Esophagus muscularis mucosa (tissue), 4 donors: Measurements from ENCODE around the gene PIGL. TPM values are rescaled to one million over a fixed set of nuclear protein-coding genes. Genes with fewer than 3 reads are reported as not detected.
"Not testable (repeated sequence)": the region's sequence is repeated elsewhere in the genome, so short reads cannot be mapped to it uniquely, and the experiment has no call there.

Experiments used
- DNase-seq: peaks from one replicate; pipeline ENCODE4 v3.0.0-alpha.2; 2017; ENCODE audit errors: extremely low spot score
- H3K27ac ChIP-seq, 4 donors: fragments of 200-600 bp; sonication (generic); replicated peaks in 1 of 4; 1 replicate in 3 of 4; 2 replicates in 1 of 4; pipeline ENCODE4 v1.5.1; 2016 to 2019; ENCODE audit warnings: mild to moderate bottlenecking in 1 of 4
- H3K27me3 ChIP-seq, 4 donors: fragments of 200-600 bp; sonication (generic); one replicate each; pipeline versions ENCODE4 v1.5.1 to v1.6.0; 2016 to 2019
- H3K36me3 ChIP-seq, 4 donors: fragments of 200-600 bp; sonication (generic); one replicate each; pipeline ENCODE4 v1.5.1; 2016 to 2019
- H3K4me1 ChIP-seq, 4 donors: fragments of 200-600 bp; sonication (generic); one replicate each; pipeline ENCODE4 v1.5.1; 2016 to 2019
- H3K4me3 ChIP-seq, 4 donors: fragments of 200-600 bp; sonication (generic); 1 replicate in 2 of 4; 2 replicates in 2 of 4; pipeline ENCODE4 v1.5.1; 2016 to 2019; ENCODE audit warnings: mild to moderate bottlenecking in 4 of 4, moderate library complexity in 1 of 4
- H3K9me3 ChIP-seq, 4 donors: fragments of 200-600 bp; sonication (generic); 1 replicate in 3 of 4; 2 replicates in 1 of 4; pipeline ENCODE4 v1.5.1; 2016 to 2019
- EP300 ChIP-seq: sonication (generic); formaldehyde crosslinking; IDR thresholded peaks from one replicate; pipeline ENCODE4 v1.6.1; 2017; ENCODE audit warnings: antibody characterized with exemption
- POLR2A ChIP-seq: fragments of 450-650 bp; IDR thresholded peaks from one replicate; pipeline ENCODE4 v1.6.1; 2017; ENCODE audit warnings: antibody characterized with exemption, moderate library complexity, mild to moderate bottlenecking, low read depth
- POLR2AphosphoS5 ChIP-seq, 2 donors: sonication (generic); formaldehyde crosslinking; IDR thresholded peaks; one replicate each; pipeline ENCODE4 v1.6.1; 2017; ENCODE audit warnings: antibody characterized with exemption in 2 of 2
- WGBS: methylation state at CpG from one replicate; pipeline ENCODE4 v1.1.5; 2018; 5-methylcytosine and 5-hydroxymethylcytosine counted together
- intact Hi-C: fragments of 100-400 bp; cut with DNase I; formaldehyde crosslinking; loops from one replicate; pipeline ENCODE4 v1.15.1; 2023
- total RNA-seq, 4 donors: library from RNA; depleted of rRNA; stranded (reverse); fragments of >200 nt; gene quantifications; one replicate each; pipeline versions ENCODE4 v1.1.0 to v1.2.1, GENCODE V29; 2016
- TF ChIP-seq, protein P1 (sequence below), 3 experiments: fragments of 200-600 bp in 2 of 3; fragments of 450-650 bp in 1 of 3; sonication (generic) in 2 of 3; IDR thresholded peaks; one replicate each; pipeline ENCODE4 v1.5.1; 2017 to 2019; ENCODE audit warnings: antibody characterized with exemption in 3 of 3, mild to moderate bottlenecking in 2 of 3, moderate library complexity in 1 of 3

PIGL gene
- total RNA-seq, 4 donors from 2014 or later = 10.0 to 21.7 (median 16.5) TPM

DNA sequence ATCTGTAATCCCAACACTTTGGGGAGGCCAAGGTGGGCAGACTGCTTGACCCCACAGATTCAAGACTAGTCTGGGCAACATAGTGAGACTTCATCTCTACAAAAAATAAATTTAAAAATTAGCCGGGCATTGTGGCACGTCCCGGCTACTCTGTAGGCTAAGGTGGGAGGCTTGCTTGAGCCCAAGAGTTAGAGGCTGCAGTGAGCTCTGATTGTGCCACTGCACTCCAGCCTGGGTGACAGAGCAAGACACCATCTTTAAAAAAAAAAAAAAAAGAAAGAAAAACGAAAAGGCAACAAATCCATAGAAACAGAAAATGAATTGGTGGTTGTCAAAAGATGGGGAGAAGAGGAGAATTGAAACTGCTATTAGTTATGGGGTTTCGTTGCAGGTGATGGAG, 29.4 kb upstream of the PIGL start:
- peaks cover 0 to 54% (median 23%) of the 10 kb centered on the region in 4 donors for H3K36me3 ChIP-seq
- DNase-seq = no peak

DNA sequence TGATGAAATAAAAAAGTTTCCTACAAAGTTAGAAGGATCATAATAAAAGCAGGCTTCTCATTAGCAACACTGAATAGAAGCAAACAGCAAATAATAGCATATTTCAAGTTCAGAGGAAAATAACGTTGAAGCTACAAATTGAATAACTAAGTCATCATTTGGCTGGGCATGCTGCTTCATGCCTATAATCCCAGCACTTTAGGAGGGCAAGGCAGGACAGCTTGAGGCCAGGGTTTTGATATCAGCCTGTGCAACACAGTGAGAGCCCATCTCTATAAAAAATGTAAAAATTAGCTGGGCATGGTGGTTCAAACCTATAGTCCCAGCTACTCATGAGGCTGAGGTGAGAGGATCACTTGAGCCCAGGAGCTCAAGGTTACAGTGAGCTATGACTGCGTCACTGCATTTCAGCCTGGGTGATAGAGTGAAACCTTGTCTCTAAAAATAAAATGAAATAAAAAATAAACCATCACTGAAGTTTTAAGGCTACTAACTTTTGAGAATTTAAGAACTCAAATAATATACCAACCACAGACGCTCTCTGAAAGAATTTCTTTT, 27.1 kb upstream of the PIGL start:
- H3K4me3 ChIP-seq = no peak overlapping the region
- peaks cover 8 to 26% (median 22%) of the 10 kb centered on the region in 4 donors for H3K4me1 ChIP-seq
- WGBS = 72% methylated on average over 3 of the region's 3 CpGs
- no peak for DNase-seq
- no peak for TF ChIP-seq POLR2A
- TF ChIP-seq POLR2AphosphoS5 (IDR thresholded peaks at IDR 0.05) = no peak
- TF ChIP-seq EP300 = no peak
- H3K36me3 ChIP-seq = peaks cover 3 to 65% (median 34%) of the 10 kb centered on the region in 4 donors
- intact Hi-C loops = no loop called here
- no peaks in the 10 kb centered on the region for H3K27me3 ChIP-seq
- H3K9me3 ChIP-seq = no peaks in the 10 kb centered on the region
- H3K27ac ChIP-seq = no peak overlapping the region

More for the DNA sequence above, 29.4 kb upstream of the PIGL start:
- Histone ChIP-seq H3K27ac (no peak overlapping the region), H3K4me1 (peaks cover 8 to 26% (median 20%) of the 10 kb centered on the region in 4 donors), H3K27me3 (no peaks in the 10 kb centered on the region), H3K9me3 (no peaks in the 10 kb centered on the region), H3K4me3 (no peak overlapping the region)
- intact Hi-C loops = no loop called here
- WGBS = 89% methylated on average over 5 of the region's 5 CpGs
- TF ChIP-seq, protein P1, sequence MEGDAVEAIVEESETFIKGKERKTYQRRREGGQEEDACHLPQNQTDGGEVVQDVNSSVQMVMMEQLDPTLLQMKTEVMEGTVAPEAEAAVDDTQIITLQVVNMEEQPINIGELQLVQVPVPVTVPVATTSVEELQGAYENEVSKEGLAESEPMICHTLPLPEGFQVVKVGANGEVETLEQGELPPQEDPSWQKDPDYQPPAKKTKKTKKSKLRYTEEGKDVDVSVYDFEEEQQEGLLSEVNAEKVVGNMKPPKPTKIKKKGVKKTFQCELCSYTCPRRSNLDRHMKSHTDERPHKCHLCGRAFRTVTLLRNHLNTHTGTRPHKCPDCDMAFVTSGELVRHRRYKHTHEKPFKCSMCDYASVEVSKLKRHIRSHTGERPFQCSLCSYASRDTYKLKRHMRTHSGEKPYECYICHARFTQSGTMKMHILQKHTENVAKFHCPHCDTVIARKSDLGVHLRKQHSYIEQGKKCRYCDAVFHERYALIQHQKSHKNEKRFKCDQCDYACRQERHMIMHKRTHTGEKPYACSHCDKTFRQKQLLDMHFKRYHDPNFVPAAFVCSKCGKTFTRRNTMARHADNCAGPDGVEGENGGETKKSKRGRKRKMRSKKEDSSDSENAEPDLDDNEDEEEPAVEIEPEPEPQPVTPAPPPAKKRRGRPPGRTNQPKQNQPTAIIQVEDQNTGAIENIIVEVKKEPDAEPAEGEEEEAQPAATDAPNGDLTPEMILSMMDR (IDR thresholded peaks at IDR 0.05) = no peak
- TF ChIP-seq POLR2A = no peak
- no peak for TF ChIP-seq POLR2AphosphoS5 (IDR thresholded peaks at IDR 0.05)
- TF ChIP-seq EP300 = no peak

DNA sequence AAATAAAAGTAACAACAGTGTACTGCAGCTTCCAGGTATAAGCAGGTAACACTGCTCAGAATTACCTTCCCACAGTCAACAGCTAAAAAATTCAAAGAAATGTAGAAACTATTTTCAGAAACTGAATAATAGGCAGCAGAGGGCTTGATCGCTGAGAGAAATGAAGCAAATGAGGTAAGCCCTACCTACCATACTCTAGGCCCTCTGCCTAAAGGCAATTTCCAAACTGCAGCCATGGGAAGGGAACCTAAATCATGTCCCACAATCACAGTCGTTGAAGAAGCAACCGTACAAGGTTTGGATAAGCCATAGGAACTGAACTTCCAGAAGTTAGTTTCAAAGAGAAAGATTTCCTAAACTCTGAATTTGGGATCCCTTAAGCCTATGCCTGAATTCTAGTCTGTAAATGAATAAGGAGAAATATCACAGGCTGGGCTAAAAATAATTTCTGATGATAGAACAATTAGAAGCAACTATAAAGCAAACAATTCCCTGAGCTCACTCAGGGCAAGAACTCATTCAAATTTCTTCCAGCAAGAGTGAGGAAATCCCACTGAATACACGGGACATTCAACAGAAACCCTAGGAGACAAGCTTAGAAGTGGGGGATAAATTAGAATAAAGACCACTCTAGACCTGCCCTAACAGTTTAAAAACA, 26.2 kb upstream of the PIGL start:
- Histone ChIP-seq H3K27me3 (no peaks in the 10 kb centered on the region), H3K4me1 (peaks cover 8 to 26% (median 22%) of the 10 kb centered on the region in 4 donors), H3K27ac (no peak overlapping the region), H3K36me3 (peaks cover 3 to 55% (median 34%) of the 10 kb centered on the region in 4 donors), H3K4me3 (no peak overlapping the region), H3K9me3 (no peaks in the 10 kb centered on the region)
- DNase-seq = no peak
- TF ChIP-seq EP300 = no peak
- no peak for TF ChIP-seq POLR2AphosphoS5 (IDR thresholded peaks at IDR 0.05)
- TF ChIP-seq POLR2A = no peak
- TF ChIP-seq, protein P1 (IDR thresholded peaks at IDR 0.05) = no peak
- intact Hi-C loops = no loop called here
- WGBS = 65% methylated on average over 4 of the region's 4 CpGs

DNA sequence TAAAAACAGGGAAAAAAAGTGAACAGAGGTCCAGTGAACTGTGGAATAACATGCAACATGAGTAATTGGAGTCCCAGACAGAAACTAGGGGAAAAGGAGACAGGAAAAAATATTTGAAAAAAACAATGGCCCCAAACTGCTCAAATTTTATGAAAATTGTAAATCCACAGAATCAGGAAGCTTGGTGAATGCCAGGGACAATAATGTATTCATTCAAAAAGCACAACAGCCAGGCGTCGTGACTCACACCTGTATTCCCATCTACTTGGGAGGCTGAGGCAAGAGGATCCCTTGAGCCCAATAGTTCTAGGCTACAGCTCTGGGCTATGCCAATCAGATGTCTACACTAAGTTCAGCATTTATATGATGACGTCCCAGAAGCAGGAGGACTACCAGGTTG, 25.4 kb upstream of the PIGL start:
- Histone ChIP-seq H3K27me3 (no peaks in the 10 kb centered on the region), H3K4me3 (no peak overlapping the region), H3K36me3 (peaks cover 3 to 47% (median 31%) of the 10 kb centered on the region in 4 donors), H3K4me1 (peaks cover 8 to 26% (median 22%) of the 10 kb centered on the region in 4 donors), H3K27ac (no peak overlapping the region), H3K9me3 (no peaks in the 10 kb centered on the region)
- intact Hi-C loops = no loop called here
- TF ChIP-seq, protein P1 (IDR thresholded peaks at IDR 0.05) = no peak
- TF ChIP-seq POLR2AphosphoS5 (IDR thresholded peaks at IDR 0.05) = no peak
- TF ChIP-seq POLR2A = no peak
- no peak for TF ChIP-seq EP300
- WGBS = 88% methylated on average over 3 of the region's 3 CpGs
- DNase-seq = no peak

DNA sequence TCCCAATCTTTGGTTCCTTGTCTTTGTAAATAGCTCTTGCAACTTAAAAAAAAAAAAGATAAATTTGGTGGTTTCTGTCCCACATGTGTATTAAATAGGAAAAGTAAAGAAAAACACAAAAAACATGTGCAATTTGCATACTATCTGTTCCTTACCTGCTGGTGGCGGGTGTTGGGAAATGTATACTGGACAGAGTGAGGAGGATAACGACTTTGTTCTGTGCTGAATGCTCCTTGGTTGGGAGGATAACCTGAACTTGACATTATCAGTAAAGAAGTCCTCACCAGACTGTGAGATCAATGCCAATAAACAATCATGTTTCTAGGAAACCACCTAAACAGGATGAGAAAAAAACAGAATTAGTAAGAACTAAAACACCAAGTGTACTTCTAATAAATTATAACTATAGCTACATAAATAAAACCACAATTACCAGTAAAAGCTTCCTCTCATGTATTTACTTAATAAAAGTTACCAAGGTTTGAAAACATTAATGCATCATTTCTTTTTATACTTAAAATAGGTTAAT, 22.6 kb upstream of the PIGL start:
- H3K27me3 ChIP-seq, H3K27ac ChIP-seq, DNase-seq, H3K4me3 ChIP-seq, intact Hi-C loops, H3K9me3 ChIP-seq: not testable (repeated sequence)
- 71% methylated on average over 2 of the region's 2 CpGs for WGBS
- H3K4me1 ChIP-seq = peaks cover 20 to 33% (median 30%) of the 10 kb centered on the region in 4 donors
- peaks cover 3 to 49% (median 28%) of the 10 kb centered on the region in 4 donors for H3K36me3 ChIP-seq
